ENCODE measurements around the gene CKB.

- TF ChIP-seq EZH2 (IDR thresholded peaks at IDR 0.05) (no peak), POLR2AphosphoS5 (IDR thresholded peaks at IDR 0.05; ENCODE audit: borderline replicate concordance, low read depth, low read length) (no peak)
Measured at GRCh38 chr14:103552011-103552845, 29.6 kb upstream of the CKB start.

Measured in SK-N-MC (cell line).